ENCODE measurements around the gene TMEM63C. TPM values are rescaled to one million over a fixed set of nuclear protein-coding genes. Genes with fewer than 3 reads are reported as not detected.

The TMEM63C gene
- total and polyA plus RNA-seq, 2 donors (not counting 3 experiments of a cell fraction or from before 2014, with no cell fraction given) = not detected

GRCh38 chr14:77141214-77142004, 40.2 kb upstream of the TMEM63C start, which contains the start of gene ZDHHC22:
TSS of gene ZDHHC22 (minus strand) at chr14:77141791. CDS start at chr14:77139738, 2,053 bp downstream.
- H3K27ac ChIP-seq (ENCODE audit: insufficient read depth, low read depth, low read length) = no peak within 1 kb of the TSS
- ChIA-PET POLR2A (no interaction called here), CTCF (interaction anchor here (1.3 to 2.7 kb wide), 4 partner anchors 9 to 268 kb away, joined by 3 to 20 read pairs (median 6); no protein-coding TSS in a partner anchor)
- H3K36me3 ChIP-seq (ENCODE audit: control insufficient read depth in 2 of 2, extremely low read depth in 1 of 2, insufficient read depth in 2 of 2, low read length in 2 of 2) = no peaks in the 10 kb centered on the region
- peak within 1 kb of the TSS; percentile 51 for H2AFZ ChIP-seq (ENCODE audit: low read depth, low read length)
- FAIRE-seq (no peak), DNase-seq (ENCODE audit: low read depth, low spot score) (peak; percentile 45)
- no TSS peak for BruUV-seq (replicated peaks)
- intact Hi-C loops (cut with micrococcal nuclease) (loop anchor here (2.0 kb wide), 3 partner anchors 65 to 179 kb away; partner anchors contain the start of genes GSTZ1 and POMT2), dilution Hi-C loops (cut with MboI; ENCODE audit: extremely low pct_ligation_motif_present, low sequenced_read_pairs) (no loop called here)
- peaks cover 13% of the 10 kb centered on the region for H3K4me1 ChIP-seq (ENCODE audit: control insufficient read depth, extremely low read depth, insufficient read depth, low read length)
- H3K9me1 ChIP-seq (replicated peaks; ENCODE audit: control insufficient read depth, extremely low read depth, insufficient read depth, low read length) = no peaks in the 10 kb centered on the region
- no peaks in the 10 kb centered on the region for H3K9me3 ChIP-seq (replicated peaks; ENCODE audit: control insufficient read depth, insufficient read depth, low read length)
- peak within 1 kb of the TSS in 2 of 3 experiments; percentile 6 to 34 for H3K4me3 ChIP-seq (replicated peaks in 1 of 3; ENCODE audit: insufficient read depth in 1 of 3, low read depth in 1 of 3, low read length in 3 of 3)
- TF ChIP-seq GATA2 (IDR thresholded peaks at IDR 0.05; ENCODE audit: insufficient read depth, insufficient read length, low read depth, low read length) (no peak), FOS (IDR thresholded peaks at IDR 0.05; ENCODE audit: borderline replicate concordance, insufficient read depth, low read length) (no peak), CTCF (IDR thresholded peaks at IDR 0.05; ENCODE audit: extremely low read depth in 1 of 2, insufficient read depth in 1 of 2, low read depth in 1 of 2, low read length in 2 of 2) (peak; percentile 38 to 61), MAX (IDR thresholded peaks at IDR 0.05; ENCODE audit: insufficient read depth, insufficient read length) (no peak)
- peak within 1 kb of the TSS; percentile 57 for H3K4me2 ChIP-seq (ENCODE audit: insufficient read depth, low read length)
- no peaks in the 10 kb centered on the region for H4K20me1 ChIP-seq (replicated peaks; ENCODE audit: control insufficient read depth, extremely low read depth, insufficient read depth, low read length)
- no peak within 1 kb of the TSS for H3K9ac ChIP-seq (replicated peaks; ENCODE audit: extremely low read depth, insufficient read depth, low read length)
- no peaks in the 10 kb centered on the region for H3K79me2 ChIP-seq (ENCODE audit: control insufficient read depth, insufficient read depth, low read length)
- peaks cover 60 to 65% of the 10 kb centered on the region in 2 experiments for H3K27me3 ChIP-seq (ENCODE audit: control insufficient read depth in 2 of 2, insufficient read depth in 2 of 2, low read length in 2 of 2)
